Natural killer cell (primary cell): ENCODE results near the gene ROBO1. TPM values are rescaled to one million over a fixed set of nuclear protein-coding genes. Genes with fewer than 3 reads are reported as not detected.

Experiments
- ATAC-seq, 3 donors: fragments of 150-1000 bp in 2 of 3; fragments of 200-7000 bp in 1 of 3; cut with Tn5 transposase; 1 replicate in 1 of 3; 2 replicates in 2 of 3; pipeline ENCODE4 v1.10.0; 2021; ENCODE audit warnings: mild to moderate bottlenecking in 2 of 3, moderate library complexity in 2 of 3
- DNase-seq, 2 donors: peaks; one replicate each; pipeline versions ENCODE4 v3.0.0 to v3.0.0-alpha.2; 2013 to 2021; ENCODE audit warnings: mixed read lengths in 1 of 2
- H3K27ac ChIP-seq: one replicate; pipeline ENCODE4 v1.5.1; 2013; ENCODE audit warnings: mild to moderate bottlenecking, low read length
- H3K27me3 ChIP-seq: one replicate; pipeline ENCODE4 v1.6.1; 2013; ENCODE audit warnings: low read length; ENCODE audit not compliant: control insufficient read depth, insufficient read depth
- H3K36me3 ChIP-seq: one replicate; pipeline ENCODE4 v1.6.1; 2013; ENCODE audit warnings: low read length; ENCODE audit not compliant: control insufficient read depth, insufficient read depth
- H3K4me1 ChIP-seq: one replicate; pipeline ENCODE4 v1.6.1; 2013; ENCODE audit warnings: low read length; ENCODE audit not compliant: control insufficient read depth, insufficient read depth
- H3K4me3 ChIP-seq: one replicate; pipeline ENCODE4 v1.5.1; 2013; ENCODE audit warnings: low read length
- H3K9me3 ChIP-seq: one replicate; pipeline ENCODE4 v1.6.1; 2013; ENCODE audit warnings: low read length; ENCODE audit not compliant: control insufficient read depth, insufficient read depth
- H3K27ac Mint-ChIP-seq, 2 donors: one replicate each; pipeline ENCODE4 v1.8.0; 2022; ENCODE audit warnings: mild to moderate bottlenecking in 2 of 2, mixed read lengths in 2 of 2, moderate library complexity in 1 of 2
- H3K27me3 Mint-ChIP-seq, 2 donors: one replicate each; pipeline ENCODE4 v1.8.0; 2022; ENCODE audit warnings: low read depth in 2 of 2, mixed read lengths in 2 of 2
- H3K36me3 Mint-ChIP-seq: one replicate; pipeline ENCODE4 v1.8.0; 2022; ENCODE audit warnings: mixed read lengths
- H3K4me1 Mint-ChIP-seq, 2 donors: one replicate each; pipeline ENCODE4 v1.8.0; 2022; ENCODE audit warnings: mixed read lengths in 2 of 2
- H3K4me3 Mint-ChIP-seq: one replicate; pipeline ENCODE4 v1.8.0; 2022; ENCODE audit warnings: mild to moderate bottlenecking, moderate library complexity, mixed read lengths
- H3K9me3 Mint-ChIP-seq, 2 donors: one replicate each; pipeline ENCODE4 v1.8.0; 2022; ENCODE audit warnings: mixed read lengths in 2 of 2
- WGBS: methylation state at CpG from one replicate; pipeline ENCODE4 v1.1.7; 2013; ENCODE audit warnings: missing lambda C conversion rate; ENCODE audit not compliant: insufficient coverage; 5-methylcytosine and 5-hydroxymethylcytosine counted together
- intact Hi-C: fragments of 100-400 bp; cut with micrococcal nuclease; formaldehyde crosslinking; loops from one replicate; pipeline ENCODE4 v1.14.2; 2022
- total RNA-seq, 4 donors: library from RNA; stranded (reverse); fragments of 120-200 nt in 1 of 4; gene quantifications; one replicate each; pipeline versions ENCODE4 v1.2.3 to v1.2.4, GENCODE V29; 2013 to 2022
- TF ChIP-seq, protein P1 (sequence below): fragments of 200-600 bp; IDR thresholded peaks from one replicate; pipeline ENCODE4 v1.8.0; 2022; ENCODE audit warnings: antibody characterized with exemption

The ROBO1 gene
- total RNA-seq, 3 donors from 2014 or later (not counting 1 experiment from before 2014, with no cell fraction given) = 0.07 TPM; not detected in 2

DNA sequence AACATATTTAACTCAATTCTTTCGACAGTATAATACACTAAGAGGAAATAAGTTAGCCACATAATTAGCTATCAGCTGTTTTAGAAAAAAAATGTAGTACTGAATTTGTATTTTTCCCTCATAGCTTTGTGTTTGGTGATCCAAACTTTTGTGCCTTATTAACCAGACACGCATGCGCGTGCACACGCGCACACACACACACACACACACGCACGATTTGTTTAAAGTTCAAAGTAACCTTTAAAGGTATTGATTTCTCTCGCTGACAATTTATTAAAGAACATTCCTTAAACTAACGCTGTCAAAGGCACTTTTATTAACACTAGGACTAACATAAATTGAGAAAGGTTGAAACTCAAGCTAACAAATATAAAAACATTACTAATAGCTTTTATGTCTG lies 198.9 kb downstream of the ROBO1 start:
- Mint-ChIP-seq H3K4me3 (no peak overlapping the region), H3K4me1 (no peaks in the 10 kb centered on the region), H3K27me3 (no peaks in the 10 kb centered on the region), H3K27ac (no peak overlapping the region), H3K9me3 (peaks cover 8 to 9% of the 10 kb centered on the region in 2 donors), H3K36me3 (no peaks in the 10 kb centered on the region)
- intact Hi-C loops = no loop called here
- WGBS = 93% methylated on average over 7 of the region's 10 CpGs
- Histone ChIP-seq H3K27ac (no peak overlapping the region), H3K27me3 (no peaks in the 10 kb centered on the region), H3K9me3 (no peaks in the 10 kb centered on the region), H3K36me3 (no peaks in the 10 kb centered on the region), H3K4me1 (no peaks in the 10 kb centered on the region), H3K4me3 (no peak overlapping the region)
- TF ChIP-seq, protein P1, sequence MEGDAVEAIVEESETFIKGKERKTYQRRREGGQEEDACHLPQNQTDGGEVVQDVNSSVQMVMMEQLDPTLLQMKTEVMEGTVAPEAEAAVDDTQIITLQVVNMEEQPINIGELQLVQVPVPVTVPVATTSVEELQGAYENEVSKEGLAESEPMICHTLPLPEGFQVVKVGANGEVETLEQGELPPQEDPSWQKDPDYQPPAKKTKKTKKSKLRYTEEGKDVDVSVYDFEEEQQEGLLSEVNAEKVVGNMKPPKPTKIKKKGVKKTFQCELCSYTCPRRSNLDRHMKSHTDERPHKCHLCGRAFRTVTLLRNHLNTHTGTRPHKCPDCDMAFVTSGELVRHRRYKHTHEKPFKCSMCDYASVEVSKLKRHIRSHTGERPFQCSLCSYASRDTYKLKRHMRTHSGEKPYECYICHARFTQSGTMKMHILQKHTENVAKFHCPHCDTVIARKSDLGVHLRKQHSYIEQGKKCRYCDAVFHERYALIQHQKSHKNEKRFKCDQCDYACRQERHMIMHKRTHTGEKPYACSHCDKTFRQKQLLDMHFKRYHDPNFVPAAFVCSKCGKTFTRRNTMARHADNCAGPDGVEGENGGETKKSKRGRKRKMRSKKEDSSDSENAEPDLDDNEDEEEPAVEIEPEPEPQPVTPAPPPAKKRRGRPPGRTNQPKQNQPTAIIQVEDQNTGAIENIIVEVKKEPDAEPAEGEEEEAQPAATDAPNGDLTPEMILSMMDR = no peak
- no peak for DNase-seq
- no peak for ATAC-seq

DNA sequence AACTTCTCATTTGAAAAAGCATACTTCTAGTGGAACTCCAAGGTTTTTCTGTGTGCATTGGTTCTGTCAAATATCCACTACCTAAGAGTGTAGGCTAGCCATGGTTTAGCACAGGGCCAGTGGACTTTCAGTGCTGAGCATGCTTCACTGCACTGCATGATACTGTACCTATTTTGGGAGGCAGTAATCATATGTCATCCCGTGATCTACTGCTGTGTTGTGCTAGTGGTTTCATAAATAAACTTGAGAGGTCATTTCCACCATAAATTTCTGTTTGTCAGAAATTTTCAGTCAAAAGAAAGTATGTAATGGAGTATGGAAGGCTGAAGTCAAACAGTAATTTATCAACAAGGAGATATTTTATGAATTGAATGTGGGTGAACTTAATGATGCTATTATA lies 203.6 kb downstream of the ROBO1 start:
- Histone ChIP-seq H3K27ac (no peak overlapping the region), H3K9me3 (no peaks in the 10 kb centered on the region), H3K4me3 (no peak overlapping the region), H3K4me1 (no peaks in the 10 kb centered on the region), H3K36me3 (no peaks in the 10 kb centered on the region), H3K27me3 (no peaks in the 10 kb centered on the region)
- Mint-ChIP-seq H3K4me3 (no peak overlapping the region), H3K27ac (no peak overlapping the region), H3K27me3 (no peaks in the 10 kb centered on the region), H3K36me3 (no peaks in the 10 kb centered on the region), H3K9me3 (peaks cover 9 to 15% of the 10 kb centered on the region in 2 donors), H3K4me1 (no peaks in the 10 kb centered on the region)
- ATAC-seq (no peak), DNase-seq (no peak)
- intact Hi-C loops = no loop called here
- TF ChIP-seq, protein P1 = no peak
- 63% methylated on average over 1 of the region's 1 CpG for WGBS

DNA sequence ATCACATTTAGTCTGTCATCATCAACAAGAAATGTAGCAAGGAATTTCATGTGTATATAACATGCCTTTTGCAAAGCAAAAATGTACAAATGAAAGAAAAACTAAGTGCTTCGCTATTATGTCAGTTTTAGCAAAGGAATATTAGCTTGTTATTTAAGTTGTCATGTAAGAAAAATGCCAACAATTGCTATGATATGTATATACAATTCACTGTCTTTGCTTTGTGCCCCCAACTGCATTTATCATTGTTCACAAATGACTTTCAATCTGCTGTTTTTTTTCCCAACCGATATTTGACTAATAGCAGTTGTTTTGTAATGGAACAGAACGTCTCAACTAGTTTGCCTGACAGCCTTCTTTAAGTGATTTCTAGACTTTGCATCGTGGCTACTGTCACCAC lies 207.1 kb downstream of the ROBO1 start:
- H3K4me1 ChIP-seq = no peaks in the 10 kb centered on the region
- no peak overlapping the region for H3K4me3 Mint-ChIP-seq
- intact Hi-C loops = no loop called here
- H3K36me3 ChIP-seq = no peaks in the 10 kb centered on the region
- no peaks in the 10 kb centered on the region for H3K27me3 ChIP-seq
- ATAC-seq (no peak), DNase-seq (no peak)
- no peak overlapping the region for H3K27ac Mint-ChIP-seq
- no peaks in the 10 kb centered on the region for H3K27me3 Mint-ChIP-seq
- peaks cover 2% of the 10 kb centered on the region for H3K9me3 ChIP-seq
- WGBS = 70% methylated on average over 4 of the region's 4 CpGs
- H3K36me3 Mint-ChIP-seq = no peaks in the 10 kb centered on the region
- no peaks in the 10 kb centered on the region for H3K4me1 Mint-ChIP-seq
- peaks cover 4 to 15% of the 10 kb centered on the region in 2 donors for H3K9me3 Mint-ChIP-seq
- H3K4me3 ChIP-seq = no peak overlapping the region
- TF ChIP-seq, protein P1 = no peak
- no peak overlapping the region for H3K27ac ChIP-seq

DNA sequence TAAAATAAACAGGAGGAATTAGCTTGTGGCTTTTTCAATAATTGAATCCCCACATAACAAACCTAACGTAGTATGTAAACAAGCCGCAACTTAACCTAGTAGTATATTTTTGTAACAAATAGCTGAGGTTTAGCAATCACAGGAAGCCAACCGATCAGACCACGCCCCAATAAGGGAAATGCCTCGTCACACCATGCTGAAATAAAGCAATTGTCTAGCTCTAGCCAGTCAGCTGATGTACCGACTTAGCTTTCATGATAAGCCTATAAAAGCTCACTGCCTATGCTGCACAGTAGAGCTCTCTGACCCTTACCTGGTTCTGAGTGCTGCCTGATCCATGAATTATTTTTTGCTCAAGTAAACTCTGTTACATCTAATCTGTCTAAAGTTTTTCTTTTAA lies 208.9 kb downstream of the ROBO1 start:
- Mint-ChIP-seq H3K27me3 (no peaks in the 10 kb centered on the region), H3K36me3 (no peaks in the 10 kb centered on the region), H3K9me3 (peaks cover 7 to 12% of the 10 kb centered on the region in 2 donors), H3K4me1 (no peaks in the 10 kb centered on the region), H3K4me3 (no peak overlapping the region), H3K27ac (no peak overlapping the region)
- TF ChIP-seq, protein P1 = no peak
- no peak for ATAC-seq
- 70% methylated on average over 5 of the region's 6 CpGs for WGBS
- H3K9me3 ChIP-seq = peaks cover 2% of the 10 kb centered on the region
- intact Hi-C loops = no loop called here
- H3K27me3 ChIP-seq = no peaks in the 10 kb centered on the region
- H3K4me1 ChIP-seq = no peaks in the 10 kb centered on the region
- no peak overlapping the region for H3K27ac ChIP-seq
- H3K4me3 ChIP-seq = no peak overlapping the region
- DNase-seq = no peak
- no peaks in the 10 kb centered on the region for H3K36me3 ChIP-seq
